ENCODE measurements around the gene CLTC.
"Not testable (repeated sequence)": the region's sequence is repeated elsewhere in the genome, so short reads cannot be mapped to it uniquely, and the experiment has no call there.

DNA sequence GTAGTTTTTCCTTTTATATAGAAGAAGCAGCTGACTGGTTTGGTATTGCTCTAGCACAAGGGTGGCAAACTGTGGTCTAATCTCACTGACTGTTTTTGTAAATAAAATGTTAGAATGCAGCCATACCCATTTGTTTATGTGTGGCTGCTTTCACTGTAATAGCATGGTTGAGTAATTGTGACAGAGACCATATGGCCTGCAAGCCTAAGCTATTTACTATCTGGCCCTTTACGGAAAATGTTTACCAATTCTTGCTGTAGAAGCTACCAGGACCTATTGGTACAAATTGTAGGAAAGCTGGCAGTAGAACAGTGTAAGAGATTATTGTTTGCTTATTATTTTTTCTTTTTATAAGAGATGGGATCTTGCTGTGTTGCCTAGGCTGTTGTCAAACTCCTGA lies 35.5 kb upstream of the CLTC start:
- TF ChIP-seq, protein P1, sequence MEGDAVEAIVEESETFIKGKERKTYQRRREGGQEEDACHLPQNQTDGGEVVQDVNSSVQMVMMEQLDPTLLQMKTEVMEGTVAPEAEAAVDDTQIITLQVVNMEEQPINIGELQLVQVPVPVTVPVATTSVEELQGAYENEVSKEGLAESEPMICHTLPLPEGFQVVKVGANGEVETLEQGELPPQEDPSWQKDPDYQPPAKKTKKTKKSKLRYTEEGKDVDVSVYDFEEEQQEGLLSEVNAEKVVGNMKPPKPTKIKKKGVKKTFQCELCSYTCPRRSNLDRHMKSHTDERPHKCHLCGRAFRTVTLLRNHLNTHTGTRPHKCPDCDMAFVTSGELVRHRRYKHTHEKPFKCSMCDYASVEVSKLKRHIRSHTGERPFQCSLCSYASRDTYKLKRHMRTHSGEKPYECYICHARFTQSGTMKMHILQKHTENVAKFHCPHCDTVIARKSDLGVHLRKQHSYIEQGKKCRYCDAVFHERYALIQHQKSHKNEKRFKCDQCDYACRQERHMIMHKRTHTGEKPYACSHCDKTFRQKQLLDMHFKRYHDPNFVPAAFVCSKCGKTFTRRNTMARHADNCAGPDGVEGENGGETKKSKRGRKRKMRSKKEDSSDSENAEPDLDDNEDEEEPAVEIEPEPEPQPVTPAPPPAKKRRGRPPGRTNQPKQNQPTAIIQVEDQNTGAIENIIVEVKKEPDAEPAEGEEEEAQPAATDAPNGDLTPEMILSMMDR (IDR thresholded peaks at IDR 0.05): not testable (repeated sequence)
- TF ChIP-seq POLR2A (IDR thresholded peaks at IDR 0.05): not testable (repeated sequence)
